Aorta (tissue), 5 donors: Measurements from ENCODE around the gene VARS2. TPM values are rescaled to one million over a fixed set of nuclear protein-coding genes. Genes with fewer than 3 reads are reported as not detected.

Experiments
- ATAC-seq: fragments of 200-7000 bp; cut with Tn5 transposase; one replicate; pipeline ENCODE4 v1.9.1; 2022; ENCODE audit warnings: moderate library complexity; ENCODE audit not compliant: low FRiP score
- DNase-seq, 2 donors: peaks; one replicate each; pipeline ENCODE4 v3.0.0-alpha.2; 2020
- H3K27ac ChIP-seq, 2 donors: one replicate each; pipeline ENCODE4 v1.5.1; 2013; ENCODE audit warnings: low read length in 2 of 2, mild to moderate bottlenecking in 2 of 2, moderate library complexity in 2 of 2, control low read depth in 1 of 2, inconsistent platforms in 1 of 2, low read depth in 1 of 2
- H3K27me3 ChIP-seq, 2 donors: one replicate each; pipeline ENCODE4 v1.6.1; 2013; ENCODE audit warnings: control low read depth in 1 of 2, low read length in 1 of 2, mild to moderate bottlenecking in 1 of 2, moderate library complexity in 1 of 2; ENCODE audit not compliant: insufficient read depth in 2 of 2, control insufficient read depth in 1 of 2
- H3K36me3 ChIP-seq, 2 donors: one replicate each; pipeline ENCODE4 v1.6.1; 2013; ENCODE audit warnings: control low read depth in 1 of 2, low read length in 1 of 2, mild to moderate bottlenecking in 1 of 2; ENCODE audit not compliant: insufficient read depth in 2 of 2, control insufficient read depth in 1 of 2
- H3K4me1 ChIP-seq, 2 donors: one replicate each; pipeline ENCODE4 v1.6.1; 2013; ENCODE audit warnings: low read length in 2 of 2, control low read depth in 1 of 2, mild to moderate bottlenecking in 1 of 2, moderate library complexity in 1 of 2; ENCODE audit not compliant: insufficient read depth in 2 of 2, control insufficient read depth in 1 of 2
- H3K4me3 ChIP-seq, 2 donors: one replicate each; pipeline ENCODE4 v1.5.1; 2013; ENCODE audit warnings: low read length in 2 of 2, control low read depth in 1 of 2, mild to moderate bottlenecking in 1 of 2
- H3K9me3 ChIP-seq: one replicate; pipeline ENCODE4 v1.6.1; 2013; ENCODE audit warnings: mild to moderate bottlenecking, low read length; ENCODE audit not compliant: control insufficient read depth
- WGBS, 2 donors: extraction: QIAGEN DNeasy Blood & Tissue Kit; methylation state at CpG; one replicate each; pipeline ENCODE4 v1.1.7; 2013; 5-methylcytosine and 5-hydroxymethylcytosine counted together
- intact Hi-C, 2 donors: fragments of 100-400 bp; cut with DNase I; formaldehyde crosslinking; loops; one replicate each; pipeline versions ENCODE4 v1.14.2 to v1.15.0; 2022
- microRNA-seq, 2 donors: library from miRNA; unstranded; fragments of <30 nt; microRNA quantifications; one replicate each; pipeline ENCODE4 v1.2.0, GENCODE V29; 2020
- polyA plus RNA-seq, 2 donors: library from polyadenylated mRNA; stranded (reverse); fragments of 200-250 nt; gene quantifications; one replicate each; pipeline ENCODE4 v1.2.3, GENCODE V29; 2013
- total RNA-seq, 2 donors: library from RNA; stranded (reverse); fragmentation: NEBNext Ultra II Directional; extraction: Animal tissue kit (Norgen Biotek cat#: 25700); gene quantifications; one replicate each; pipeline ENCODE4 v1.2.1, GENCODE V29; 2021
- donor health status: healthy with polysubstance abuse.
- donor health status: Bipolar disorder and iron deficiency.
- donor health status: DM: no; HTN: no; CAD: no.
- donor health status: DM: no; HTN: no; CAD: no.
- donor health status: DM: yes; HTN: yes; CAD: no.

VARS2 gene
- total and polyA plus RNA-seq, 4 donors: 9.6 to 65.7 (median 17.5) TPM

DNA sequence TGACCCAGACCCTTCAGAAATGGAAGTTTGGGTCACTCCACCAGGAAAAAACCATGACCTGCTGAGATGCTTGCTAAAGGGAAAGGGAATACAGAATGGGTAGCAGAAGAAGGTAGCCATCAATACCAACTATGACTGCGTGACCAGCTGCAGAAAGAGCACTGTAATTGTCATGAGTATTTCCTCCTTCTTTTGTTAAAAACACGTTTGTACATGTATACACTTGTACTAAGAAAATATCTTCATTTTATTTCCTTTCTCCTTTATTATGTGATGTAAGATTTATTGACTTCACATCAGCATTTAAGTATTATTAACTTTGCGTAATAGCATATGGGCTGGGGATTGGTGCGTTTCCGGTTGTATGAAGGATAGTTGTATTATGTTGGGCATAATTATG, 56.9 kb downstream of the VARS2 start:
- intact Hi-C loops: no loop called here
- Histone ChIP-seq H3K9me3 (no peaks in the 10 kb centered on the region), H3K4me3 (no peak overlapping the region), H3K27me3 (no peaks in the 10 kb centered on the region), H3K36me3 (no peaks in the 10 kb centered on the region), H3K27ac (no peak overlapping the region), H3K4me1 (no peaks in the 10 kb centered on the region)
- DNase-seq (no peak), ATAC-seq (no peak)
- 79 to 85% methylated on average over 5 of the region's 5 CpGs for WGBS, 2 donors

DNA sequence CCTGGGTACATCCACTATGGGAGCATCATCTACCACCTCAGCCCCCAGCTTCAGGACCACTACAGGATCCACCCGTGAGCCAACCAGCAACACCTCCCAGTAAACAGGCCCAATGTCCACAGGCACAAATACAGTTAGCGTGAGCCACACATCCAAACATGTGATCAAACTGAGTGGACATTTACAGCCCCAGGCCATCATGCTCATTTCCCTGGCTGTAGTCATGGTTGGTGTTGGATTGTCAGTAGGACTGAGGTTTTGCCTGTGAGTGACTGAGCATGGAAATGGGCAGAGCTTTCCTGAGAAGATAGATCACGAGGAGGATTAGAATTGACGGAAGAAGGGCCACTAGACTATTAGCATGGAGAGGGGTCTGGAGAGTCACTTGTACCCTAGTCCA, 58.8 kb downstream of the VARS2 start:
- Histone ChIP-seq H3K27ac (no peak overlapping the region), H3K4me3 (no peak overlapping the region), H3K27me3 (no peaks in the 10 kb centered on the region), H3K4me1 (no peaks in the 10 kb centered on the region), H3K9me3 (no peaks in the 10 kb centered on the region), H3K36me3 (no peaks in the 10 kb centered on the region)
- 92% methylated on average over 4 of the region's 4 CpGs for WGBS, 2 donors
- intact Hi-C loops: no loop called here
- DNase-seq (no peak), ATAC-seq (no peak)

GRCh38 chr6:30974490-30975252, 60.6 kb downstream of the VARS2 start:
- ATAC-seq: no peak
- Histone ChIP-seq H3K27me3 (peaks cover 0 to 2% of the 10 kb centered on the region in 2 donors), H3K36me3 (no peaks in the 10 kb centered on the region), H3K27ac (no peak overlapping the region), H3K4me3 (no peak overlapping the region), H3K4me1 (no peaks in the 10 kb centered on the region), H3K9me3 (no peaks in the 10 kb centered on the region)
- intact Hi-C loops: no loop called here
- WGBS, 2 donors: 67 to 69% methylated on average over 4 of the region's 4 CpGs
- no peak for DNase-seq

Small RNA genes lying within 50 kb of the gene (microRNA-seq; reads per million reads assigned to microRNA genes)
- gene MIR4640: 0 to 0.60 reads per million in 2 donors

Other genes with a start within 250 kb of the VARS2 start
- gene DHX16, start 241.2 kb upstream of the VARS2 start, total RNA-seq: 10 to 100 TPM; 22.3 to 25.2 TPM
- gene DHX16, start 241.2 kb upstream of the VARS2 start, polyA plus RNA-seq: 10 to 100 TPM; 12.8 to 34.0 TPM
- gene PPP1R18, start 227.6 kb upstream of the VARS2 start, total RNA-seq: 100 to 1,000 TPM; 130 to 134 TPM
- 10 to 100 TPM; 68.5 to 83.3 TPM for gene PPP1R18, start 227.6 kb upstream of the VARS2 start, polyA plus RNA-seq
- 10 to 100 TPM; 13.0 to 15.0 TPM for gene NRM, start 223.3 kb upstream of the VARS2 start, total RNA-seq
- 10 to 100 TPM in 1 of 2 donors, 1 to 10 TPM in 1; 5.6 to 19.6 TPM for gene NRM, start 223.3 kb upstream of the VARS2 start, polyA plus RNA-seq
- 10 to 100 TPM; 31.4 to 33.3 TPM for gene MDC1, start 197.0 kb upstream of the VARS2 start, total RNA-seq
- 10 to 100 TPM in 1 of 2 donors, 1 to 10 TPM in 1; 7.4 to 34.5 TPM for gene MDC1, start 197.0 kb upstream of the VARS2 start, polyA plus RNA-seq
- 100 to 1,000 TPM; 264 to 324 TPM for gene TUBB, start 193.9 kb upstream of the VARS2 start, total RNA-seq
- 100 to 1,000 TPM in 1 of 2 donors, 10 to 100 TPM in 1; 99.5 to 189 TPM for gene TUBB, start 193.9 kb upstream of the VARS2 start, polyA plus RNA-seq
- 100 to 1,000 TPM; 172 to 222 TPM for gene FLOT1, start 171.6 kb upstream of the VARS2 start, total RNA-seq
- gene FLOT1, start 171.6 kb upstream of the VARS2 start, polyA plus RNA-seq: 100 to 1,000 TPM; 153 to 213 TPM
- gene IER3, start 169.7 kb upstream of the VARS2 start, total RNA-seq: 10 to 100 TPM; 62.0 to 72.9 TPM
- gene IER3, start 169.7 kb upstream of the VARS2 start, polyA plus RNA-seq: 10 to 100 TPM; 17.8 to 88.8 TPM
- gene DDR1, start 29.7 kb upstream of the VARS2 start, total RNA-seq: 10 to 100 TPM; 29.5 to 32.0 TPM
- gene DDR1, start 29.7 kb upstream of the VARS2 start, polyA plus RNA-seq: 10 to 100 TPM in 1 of 2 donors, 1 to 10 TPM in 1; 6.8 to 15.4 TPM
- gene GTF2H4, start 6.0 kb upstream of the VARS2 start, total RNA-seq: 10 to 100 TPM; 31.2 to 37.0 TPM
- gene GTF2H4, start 6.0 kb upstream of the VARS2 start, polyA plus RNA-seq: 10 to 100 TPM in 1 of 2 donors, 1 to 10 TPM in 1; 3.9 to 88.2 TPM
- gene SFTA2, start 17.9 kb downstream of the VARS2 start, total RNA-seq: not detected
- gene SFTA2, start 17.9 kb downstream of the VARS2 start, polyA plus RNA-seq: 1 to 10 TPM in 1 of 2 donors, not detected in 1; 2.4 TPM
- gene MUCL3, start 26.7 kb downstream of the VARS2 start, total RNA-seq: not detected
- under 1 TPM; 0.13 to 0.18 TPM for gene MUCL3, start 26.7 kb downstream of the VARS2 start, polyA plus RNA-seq
- not detected for gene MUC21, start 69.5 kb downstream of the VARS2 start, total RNA-seq
- gene MUC21, start 69.5 kb downstream of the VARS2 start, polyA plus RNA-seq: under 1 TPM; 0.20 to 0.75 TPM
- not detected for gene MUC22, start 96.2 kb downstream of the VARS2 start, total RNA-seq
- not detected for gene MUC22, start 96.2 kb downstream of the VARS2 start, polyA plus RNA-seq
- gene C6orf15, start 198.3 kb downstream of the VARS2 start, total RNA-seq: not detected
- gene C6orf15, start 198.3 kb downstream of the VARS2 start, polyA plus RNA-seq: not detected
- 1 to 10 TPM; 3.0 to 4.3 TPM for gene PSORS1C1, start 200.6 kb downstream of the VARS2 start, total RNA-seq
- gene PSORS1C1, start 200.6 kb downstream of the VARS2 start, polyA plus RNA-seq: 1 to 10 TPM; 1.6 to 6.8 TPM
- gene CDSN, start 206.2 kb downstream of the VARS2 start, total RNA-seq: not detected
- not detected for gene CDSN, start 206.2 kb downstream of the VARS2 start, polyA plus RNA-seq
- gene PSORS1C2, start 224.8 kb downstream of the VARS2 start, total RNA-seq: not detected
- not detected for gene PSORS1C2, start 224.8 kb downstream of the VARS2 start, polyA plus RNA-seq
- gene CCHCR1, start 243.6 kb downstream of the VARS2 start, total RNA-seq: 10 to 100 TPM; 13.7 to 23.2 TPM
- gene CCHCR1, start 243.6 kb downstream of the VARS2 start, polyA plus RNA-seq: 10 to 100 TPM in 1 of 2 donors, 1 to 10 TPM in 1; 7.0 to 21.3 TPM
- 1 to 10 TPM; 3.1 to 8.3 TPM for gene TCF19, start 244.4 kb downstream of the VARS2 start, total RNA-seq
- 1 to 10 TPM; 3.4 to 4.2 TPM for gene TCF19, start 244.4 kb downstream of the VARS2 start, polyA plus RNA-seq